HG02678 (cell line): ENCODE results near the gene RABGEF1.
"Not testable (repeated sequence)": the region's sequence is repeated elsewhere in the genome, so short reads cannot be mapped to it uniquely, and the experiment has no call there.

Experiments
- ATAC-seq: cut with Tn5 transposase; IDR thresholded peaks from one replicate; pipeline ENCODE4 v1.9.1; 2021; ENCODE audit warnings: mild to moderate bottlenecking, moderate library complexity; ENCODE audit not compliant: unreplicated experiment

Gene RABGEF1

GRCh38 chr7:66845379-66846095 lies 105.0 kb downstream of the RABGEF1 start:
- no peak for ATAC-seq

GRCh38 chr7:66846096-66846445 lies 105.5 kb downstream of the RABGEF1 start:
- ATAC-seq, result not testable (repeated sequence)

GRCh38 chr7:66847523-66847855 lies 107.0 kb downstream of the RABGEF1 start:
- ATAC-seq, result not testable (repeated sequence)

- ATAC-seq, result no peak
Observed at GRCh38 chr7:66847879-66848790, 107.6 kb downstream of the RABGEF1 start.

- no peak for ATAC-seq
Observed at GRCh38 chr7:66859339-66859738, 118.8 kb downstream of the RABGEF1 start.

- no peak for ATAC-seq
Observed at GRCh38 chr7:66859794-66860645, 119.5 kb downstream of the RABGEF1 start.

GRCh38 chr7:66860767-66861166 lies 120.2 kb downstream of the RABGEF1 start:
- ATAC-seq, result no peak
